WI38 (cell line): ENCODE data around the gene ANKRD36.
"Not testable (repeated sequence)": the region's sequence is repeated elsewhere in the genome, so short reads cannot be mapped to it uniquely, and the experiment has no call there.

ENCODE experiments used
- H3K4me3 ChIP-seq: 2 replicates; pipeline ENCODE4 v1.5.1; 2011; ENCODE audit warnings: low read depth, mild to moderate bottlenecking, control low read depth, low read length
- CTCF ChIP-seq: IDR thresholded peaks from 2 replicates; pipeline ENCODE4 v1.5.1; 2012; ENCODE audit warnings: low read depth, mild to moderate bottlenecking, control low read depth, low read length

The ANKRD36 gene

GRCh38 chr2:97095661-97096060, 17.3 kb upstream of the ANKRD36 start:
- no peak for TF ChIP-seq CTCF
- H3K4me3 ChIP-seq: no peak overlapping the region

- H3K4me3 ChIP-seq: not testable (repeated sequence)
These were observed 14.1 kb upstream of the ANKRD36 start for GRCh38 chr2:97098786-97099372.

GRCh38 chr2:97106878-97107277, 6.1 kb upstream of the ANKRD36 start:
- not testable (repeated sequence) for H3K4me3 ChIP-seq

- H3K4me3 ChIP-seq: not testable (repeated sequence)
These were observed 1.7 kb upstream of the ANKRD36 start for GRCh38 chr2:97111246-97111645.

- TF ChIP-seq CTCF: peak; percentile 53
These were observed 468 bp upstream of the ANKRD36 start for GRCh38 chr2:97112320-97113049.

GRCh38 chr2:97113882-97114255, 916 bp downstream of the ANKRD36 start:
- H3K4me3 ChIP-seq: peak overlapping the region; percentile 62

More at GRCh38 chr2:97112320-97113049, 468 bp upstream of the ANKRD36 start:
- H3K4me3 ChIP-seq: peak overlapping the region; percentile 62

- not testable (repeated sequence) for H3K4me3 ChIP-seq
These were observed 16.1 kb downstream of the ANKRD36 start for GRCh38 chr2:97129090-97129489.

GRCh38 chr2:97144016-97144415, 31.1 kb downstream of the ANKRD36 start:
- not testable (repeated sequence) for H3K4me3 ChIP-seq

GRCh38 chr2:97166548-97166947, 53.6 kb downstream of the ANKRD36 start:
- not testable (repeated sequence) for H3K4me3 ChIP-seq

GRCh38 chr2:97167938-97168337, 55.0 kb downstream of the ANKRD36 start:
- not testable (repeated sequence) for H3K4me3 ChIP-seq

GRCh38 chr2:97168583-97168982, 55.6 kb downstream of the ANKRD36 start:
- H3K4me3 ChIP-seq: not testable (repeated sequence)

- not testable (repeated sequence) for H3K4me3 ChIP-seq
These were observed 67.4 kb downstream of the ANKRD36 start for GRCh38 chr2:97180391-97180790.

GRCh38 chr2:97195349-97195748, 82.4 kb downstream of the ANKRD36 start:
- not testable (repeated sequence) for H3K4me3 ChIP-seq

GRCh38 chr2:97197251-97197650, 84.3 kb downstream of the ANKRD36 start:
- not testable (repeated sequence) for H3K4me3 ChIP-seq

- H3K4me3 ChIP-seq: not testable (repeated sequence)
These were observed 87.9 kb downstream of the ANKRD36 start for GRCh38 chr2:97200887-97201286.

GRCh38 chr2:97202643-97203250, 89.8 kb downstream of the ANKRD36 start:
- H3K4me3 ChIP-seq: not testable (repeated sequence)
